Stomach (tissue), 9 donors: Measurements from ENCODE around the gene ANK2. TPM values are rescaled to one million over a fixed set of nuclear protein-coding genes. Genes with fewer than 3 reads are reported as not detected.

Experiments
- DNase-seq, 2 donors: peaks; one replicate each; pipeline versions ENCODE4 v3.0.0 to v3.0.0-alpha.2; 2013 to 2019
- H3K27ac ChIP-seq, 5 donors: fragments of 200-600 bp in 4 of 5; sonication (generic) in 4 of 5; one replicate each; pipeline ENCODE4 v1.5.1; 2013 to 2019; ENCODE audit warnings: mild to moderate bottlenecking in 1 of 5, moderate library complexity in 1 of 5
- H3K27me3 ChIP-seq, 3 donors: fragments of 200-600 bp; sonication (generic); one replicate each; pipeline ENCODE4 v1.5.1; 2017 to 2019; ENCODE audit warnings: mixed run types in 1 of 3
- H3K36me3 ChIP-seq, 4 donors: fragments of 200-600 bp; sonication (generic); 1 replicate in 3 of 4; 2 replicates in 1 of 4; pipeline ENCODE4 v1.5.1; 2016 to 2019
- H3K4me1 ChIP-seq, 4 donors: fragments of 200-600 bp; sonication (generic); one replicate each; pipeline ENCODE4 v1.5.1; 2016 to 2019
- H3K4me3 ChIP-seq, 4 donors: fragments of 200-600 bp; sonication (generic) in 3 of 4; one replicate each; pipeline ENCODE4 v1.5.1; 2016 to 2019; ENCODE audit warnings: mild to moderate bottlenecking in 1 of 4
- H3K9me3 ChIP-seq, 4 donors: fragments of 200-600 bp; sonication (generic); one replicate each; pipeline ENCODE4 v1.5.1; 2016 to 2019
- EP300 ChIP-seq: sonication (generic); formaldehyde crosslinking; IDR thresholded peaks from one replicate; pipeline ENCODE4 v1.6.1; 2017; ENCODE audit warnings: antibody characterized with exemption
- POLR2A ChIP-seq, 4 donors: fragments of 450-650 bp; IDR thresholded peaks; one replicate each; pipeline ENCODE4 v1.6.1; 2016; ENCODE audit warnings: antibody characterized with exemption in 4 of 4, control low read depth in 2 of 4, mild to moderate bottlenecking in 1 of 4, moderate library complexity in 1 of 4
- POLR2AphosphoS5 ChIP-seq, 3 donors: sonication (generic); formaldehyde crosslinking; IDR thresholded peaks; one replicate each; pipeline ENCODE4 v1.6.1; 2016; ENCODE audit warnings: antibody characterized with exemption in 3 of 3
- WGBS, 5 donors: extraction: QIAGEN DNeasy Blood & Tissue Kit in 3 of 5; methylation state at CpG; one replicate each; pipeline versions ENCODE4 v1.1.5 to v1.1.7; 2013 to 2018; 5-methylcytosine and 5-hydroxymethylcytosine counted together
- intact Hi-C: fragments of 100-400 bp; cut with DNase I; formaldehyde crosslinking; loops from one replicate; pipeline ENCODE4 v1.15.1; 2023; ENCODE audit warnings: low total_unique reads
- polyA plus RNA-seq, 3 donors: library from polyadenylated mRNA; stranded (reverse); fragments of 200-250 nt; gene quantifications; one replicate each; pipeline ENCODE4 v1.2.3, GENCODE V29; 2013
- total RNA-seq, 5 donors: library from RNA; depleted of rRNA; stranded (reverse); fragments of >200 nt; gene quantifications; one replicate each; pipeline versions ENCODE4 v1.1.0 to v1.2.3, GENCODE V29; 2014 to 2016
- TF ChIP-seq, protein P1 (sequence below), 7 experiments: fragments of 450-650 bp in 4 of 7; fragments of 200-600 bp in 3 of 7; sonication (generic) in 3 of 7; IDR thresholded peaks; one replicate each; pipeline ENCODE4 v1.5.1; 2016 to 2019; ENCODE audit warnings: antibody characterized with exemption in 7 of 7, control low read depth in 2 of 7, mild to moderate bottlenecking in 1 of 7
- donor health status: healthy with polysubstance abuse.
- donor health status: Bipolar disorder and iron deficiency.
- donor health status: healthy.

The ANK2 gene
- total and polyA plus RNA-seq, 8 donors: 1.9 to 123 (median 13.8) TPM

- Histone ChIP-seq H3K36me3 (peaks cover 0 to 21% (median 11%) of the 10 kb centered on the region in 4 donors), H3K27me3 (no peaks in the 10 kb centered on the region), H3K4me3 (no peak overlapping the region), H3K9me3 (no peaks in the 10 kb centered on the region), H3K4me1 (peaks cover 0 to 6% (median 0%) of the 10 kb centered on the region in 4 donors), H3K27ac (no peak overlapping the region)
- TF ChIP-seq POLR2A (IDR thresholded peaks at IDR 0.05) (no peak), EP300 (no peak), POLR2AphosphoS5 (IDR thresholded peaks at IDR 0.05) (no peak)
- TF ChIP-seq, protein P1, sequence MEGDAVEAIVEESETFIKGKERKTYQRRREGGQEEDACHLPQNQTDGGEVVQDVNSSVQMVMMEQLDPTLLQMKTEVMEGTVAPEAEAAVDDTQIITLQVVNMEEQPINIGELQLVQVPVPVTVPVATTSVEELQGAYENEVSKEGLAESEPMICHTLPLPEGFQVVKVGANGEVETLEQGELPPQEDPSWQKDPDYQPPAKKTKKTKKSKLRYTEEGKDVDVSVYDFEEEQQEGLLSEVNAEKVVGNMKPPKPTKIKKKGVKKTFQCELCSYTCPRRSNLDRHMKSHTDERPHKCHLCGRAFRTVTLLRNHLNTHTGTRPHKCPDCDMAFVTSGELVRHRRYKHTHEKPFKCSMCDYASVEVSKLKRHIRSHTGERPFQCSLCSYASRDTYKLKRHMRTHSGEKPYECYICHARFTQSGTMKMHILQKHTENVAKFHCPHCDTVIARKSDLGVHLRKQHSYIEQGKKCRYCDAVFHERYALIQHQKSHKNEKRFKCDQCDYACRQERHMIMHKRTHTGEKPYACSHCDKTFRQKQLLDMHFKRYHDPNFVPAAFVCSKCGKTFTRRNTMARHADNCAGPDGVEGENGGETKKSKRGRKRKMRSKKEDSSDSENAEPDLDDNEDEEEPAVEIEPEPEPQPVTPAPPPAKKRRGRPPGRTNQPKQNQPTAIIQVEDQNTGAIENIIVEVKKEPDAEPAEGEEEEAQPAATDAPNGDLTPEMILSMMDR (IDR thresholded peaks at IDR 0.05): no peak
- intact Hi-C loops: no loop called here
- no peak for DNase-seq
- 30 to 59% (median 35%) methylated on average over 1 of the region's 1 CpG for WGBS, 5 donors
Observed at GRCh38 chr4:113375964-113376666, 326.7 kb downstream of the ANK2 start.

GRCh38 chr4:113378836-113379235 is 329.4 kb downstream of the ANK2 start:
- Histone ChIP-seq H3K4me3 (no peak overlapping the region), H3K27me3 (no peaks in the 10 kb centered on the region), H3K9me3 (no peaks in the 10 kb centered on the region), H3K36me3 (peaks cover 0 to 10% (median 3%) of the 10 kb centered on the region in 4 donors), H3K27ac (no peak overlapping the region), H3K4me1 (peaks cover 0 to 21% (median 5%) of the 10 kb centered on the region in 4 donors)
- WGBS, 5 donors: 67 to 93% (median 85%) methylated on average over 1 of the region's 1 CpG
- intact Hi-C loops: no loop called here
- TF ChIP-seq EP300: no peak
- DNase-seq: no peak

GRCh38 chr4:113382704-113383103 is 333.3 kb downstream of the ANK2 start:
- Histone ChIP-seq H3K4me3 (no peak overlapping the region), H3K9me3 (no peaks in the 10 kb centered on the region), H3K4me1 (peaks cover 0 to 25% (median 12%) of the 10 kb centered on the region in 4 donors), H3K27ac (peak overlapping the region in 3 of 5 donors; percentile 20 to 41 (median 27)), H3K36me3 (peaks cover 0 to 10% (median 3%) of the 10 kb centered on the region in 4 donors), H3K27me3 (no peaks in the 10 kb centered on the region)
- no peak for DNase-seq
- intact Hi-C loops: no loop called here
- 58 to 86% (median 82%) methylated on average over 1 of the region's 1 CpG for WGBS, 5 donors
- TF ChIP-seq POLR2A (IDR thresholded peaks at IDR 0.05) (no peak), POLR2AphosphoS5 (IDR thresholded peaks at IDR 0.05) (no peak), EP300 (no peak)
- TF ChIP-seq, protein P1 (IDR thresholded peaks at IDR 0.05): no peak

- intact Hi-C loops: no loop called here
- TF ChIP-seq POLR2A (IDR thresholded peaks at IDR 0.05) (no peak), EP300 (no peak), POLR2AphosphoS5 (IDR thresholded peaks at IDR 0.05) (peak in 1 of 3 donors; percentile 55)
- peak in 1 of 2 donors; percentile 61 for DNase-seq
- H3K36me3 ChIP-seq: peaks cover 0 to 10% (median 3%) of the 10 kb centered on the region in 4 donors
- WGBS, 5 donors: 58 to 75% (median 67%) methylated on average over 5 of the region's 5 CpGs
- no peaks in the 10 kb centered on the region for H3K27me3 ChIP-seq
- peak overlapping the region in 3 of 5 donors; percentile 20 to 41 (median 27) for H3K27ac ChIP-seq
- H3K4me3 ChIP-seq: no peak overlapping the region
- no peaks in the 10 kb centered on the region for H3K9me3 ChIP-seq
- peaks cover 0 to 25% (median 12%) of the 10 kb centered on the region in 4 donors for H3K4me1 ChIP-seq
Observed at GRCh38 chr4:113383111-113383785, 333.8 kb downstream of the ANK2 start.

DNA sequence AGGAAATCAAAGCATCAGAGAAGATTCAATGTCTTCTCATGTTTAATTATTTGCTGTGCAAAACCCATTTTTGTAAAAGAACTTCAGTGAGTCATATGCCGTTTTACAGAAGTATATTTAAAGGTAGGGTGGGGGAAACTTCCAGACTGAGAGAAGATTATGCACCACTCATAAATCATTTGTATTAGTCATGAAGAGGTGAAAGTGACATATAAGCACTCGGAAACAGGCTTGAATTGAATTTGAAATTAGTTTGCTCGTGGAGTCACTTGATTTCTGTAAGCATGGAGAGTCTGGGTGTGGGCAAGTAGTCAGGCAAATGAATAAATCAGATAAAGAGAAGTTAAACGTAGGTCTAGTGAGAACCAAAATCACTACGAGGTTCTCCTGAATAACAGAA is 335.1 kb downstream of the ANK2 start:
- intact Hi-C loops: no loop called here
- Histone ChIP-seq H3K9me3 (no peaks in the 10 kb centered on the region), H3K27me3 (no peaks in the 10 kb centered on the region), H3K4me3 (no peak overlapping the region), H3K27ac (no peak overlapping the region), H3K36me3 (peaks cover 0 to 10% (median 3%) of the 10 kb centered on the region in 4 donors), H3K4me1 (peaks cover 0 to 25% (median 12%) of the 10 kb centered on the region in 4 donors)
- DNase-seq: peak in 1 of 2 donors; percentile 12
- TF ChIP-seq, protein P1 (IDR thresholded peaks at IDR 0.05): no peak
- TF ChIP-seq POLR2AphosphoS5 (IDR thresholded peaks at IDR 0.05) (no peak), POLR2A (IDR thresholded peaks at IDR 0.05) (no peak), EP300 (no peak)
- WGBS, 5 donors: 30 to 41% (median 38%) methylated on average over 5 of the region's 5 CpGs
